Transverse colon (tissue), 4 donors: Measurements from ENCODE around the gene GBE1. TPM values are rescaled to one million over a fixed set of nuclear protein-coding genes. Genes with fewer than 3 reads are reported as not detected.

Experiments used
- DNase-seq: peaks from one replicate; pipeline ENCODE4 v3.0.0-alpha.2; 2019
- H3K27ac ChIP-seq, 4 donors: fragments of 200-600 bp; sonication (generic); 2 replicates each; pipeline ENCODE4 v1.5.1; 2016 to 2018; ENCODE audit warnings: inconsistent platforms in 4 of 4
- H3K27me3 ChIP-seq: fragments of 200-600 bp; sonication (generic); 2 replicates; pipeline ENCODE4 v1.5.1; 2017; ENCODE audit warnings: inconsistent platforms
- H3K36me3 ChIP-seq, 4 donors: fragments of 200-600 bp; sonication (generic); 2 replicates each; pipeline ENCODE4 v1.5.1; 2017 to 2019; ENCODE audit warnings: inconsistent platforms in 4 of 4
- H3K4me1 ChIP-seq, 4 donors: fragments of 200-600 bp; sonication (generic); 2 replicates each; pipeline ENCODE4 v1.5.1; 2017 to 2020; ENCODE audit warnings: inconsistent platforms in 4 of 4
- H3K4me3 ChIP-seq, 4 donors: fragments of 200-600 bp; sonication (generic); 1 replicate in 1 of 4; 2 replicates in 3 of 4; pipeline versions ENCODE4 v1.5.1 to v1.6.1; 2017 to 2019; ENCODE audit warnings: inconsistent platforms in 4 of 4
- H3K9me3 ChIP-seq, 2 donors: fragments of 200-600 bp; sonication (generic); 2 replicates each; pipeline ENCODE4 v1.5.1; 2017 to 2019; ENCODE audit warnings: inconsistent platforms in 2 of 2
- EP300 ChIP-seq: sonication (generic); formaldehyde crosslinking; IDR thresholded peaks from one replicate; pipeline ENCODE4 v1.6.1; 2017; ENCODE audit warnings: antibody characterized with exemption, low read depth
- POLR2A ChIP-seq: fragments of 450-650 bp; IDR thresholded peaks from one replicate; pipeline ENCODE4 v1.6.1; 2016; ENCODE audit warnings: antibody characterized with exemption, mild to moderate bottlenecking, moderate library complexity
- POLR2AphosphoS5 ChIP-seq, 3 donors: sonication (generic); formaldehyde crosslinking; IDR thresholded peaks; one replicate each; pipeline ENCODE4 v1.6.1; 2016; ENCODE audit warnings: antibody characterized with exemption in 3 of 3
- WGBS, 2 donors: methylation state at CpG; one replicate each; pipeline ENCODE4 v1.1.5; 2018; ENCODE audit warnings: low coverage in 1 of 2; 5-methylcytosine and 5-hydroxymethylcytosine counted together
- in situ Hi-C, 4 donors: fragments of 200-750 bp; cut with MboI; loops; one replicate each; pipeline versions ENCODE4 v1.15.0 to v1.15.1; 2017; ENCODE audit warnings: low sequenced_read_pairs in 3 of 4, low pct_ligation_motif_present in 1 of 4, low pct_unique_long_range_greater_than_20kb in 1 of 4
- intact Hi-C: fragments of 100-400 bp; cut with DNase I; formaldehyde crosslinking; loops from one replicate; pipeline ENCODE4 v1.15.1; 2023; ENCODE audit warnings: low total_unique reads
- total RNA-seq, 4 donors: library from RNA; depleted of rRNA; stranded (reverse); fragments of >200 nt; gene quantifications; one replicate each; pipeline ENCODE4 v1.1.0, GENCODE V29; 2016
- TF ChIP-seq, protein P1 (sequence below), 5 experiments: fragments of 200-600 bp in 3 of 5; fragments of 450-650 bp in 2 of 5; sonication (generic) in 3 of 5; IDR thresholded peaks; 1 replicate in 2 of 5; 2 replicates in 3 of 5; pipeline ENCODE4 v1.5.1; 2016 to 2017; ENCODE audit warnings: antibody characterized with exemption in 5 of 5, inconsistent platforms in 3 of 5, mild to moderate bottlenecking in 2 of 5, moderate library complexity in 1 of 5

Gene GBE1
- total RNA-seq, 4 donors from 2014 or later = 3.0 to 24.3 (median 16.7) TPM

DNA sequence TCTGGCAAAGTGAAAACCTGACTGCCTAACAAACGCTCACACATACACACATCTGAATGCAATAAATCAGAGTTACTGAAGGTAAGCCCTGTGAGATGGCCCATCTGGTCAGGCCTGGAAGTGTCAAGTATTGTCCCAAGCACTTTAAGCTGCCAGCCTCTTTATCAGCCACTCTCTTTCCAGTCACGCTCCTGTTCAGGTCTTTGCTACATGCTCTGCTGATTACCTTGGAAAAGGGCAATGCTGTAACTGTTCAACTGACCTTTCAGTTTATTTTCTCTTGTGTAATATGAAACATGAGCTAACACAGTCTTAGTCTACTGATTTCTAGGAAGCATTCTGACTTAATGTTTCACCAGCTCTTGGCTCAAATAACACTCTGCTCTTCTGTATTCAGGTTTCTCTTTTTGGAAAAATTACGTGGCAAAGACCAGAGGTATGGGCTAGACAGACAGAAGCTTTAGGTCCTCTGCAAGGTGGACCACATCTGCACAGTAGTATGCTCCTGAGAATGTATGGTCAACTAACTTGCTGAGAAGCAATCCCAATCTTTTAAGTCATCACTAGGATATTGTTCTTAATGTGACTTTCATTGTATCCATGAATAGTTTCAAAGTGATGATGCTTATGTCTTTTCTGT lies 44.5 kb downstream of the GBE1 start:
- Histone ChIP-seq H3K4me1 (peaks cover 0 to 7% (median 0%) of the 10 kb centered on the region in 4 donors), H3K27me3 (no peaks in the 10 kb centered on the region), H3K4me3 (no peak overlapping the region), H3K27ac (no peak overlapping the region), H3K36me3 (no peaks in the 10 kb centered on the region), H3K9me3 (no peaks in the 10 kb centered on the region)
- DNase-seq = no peak
- intact Hi-C loops = no loop called here
- in situ Hi-C loops = no loop called here
- WGBS, 2 donors = 67 to 72% methylated on average over 2 to 3 of the region's 3 CpGs
- no peak for TF ChIP-seq POLR2AphosphoS5 (IDR thresholded peaks at IDR 0.05)
- no peak for TF ChIP-seq EP300
- TF ChIP-seq POLR2A = no peak
- TF ChIP-seq, protein P1, sequence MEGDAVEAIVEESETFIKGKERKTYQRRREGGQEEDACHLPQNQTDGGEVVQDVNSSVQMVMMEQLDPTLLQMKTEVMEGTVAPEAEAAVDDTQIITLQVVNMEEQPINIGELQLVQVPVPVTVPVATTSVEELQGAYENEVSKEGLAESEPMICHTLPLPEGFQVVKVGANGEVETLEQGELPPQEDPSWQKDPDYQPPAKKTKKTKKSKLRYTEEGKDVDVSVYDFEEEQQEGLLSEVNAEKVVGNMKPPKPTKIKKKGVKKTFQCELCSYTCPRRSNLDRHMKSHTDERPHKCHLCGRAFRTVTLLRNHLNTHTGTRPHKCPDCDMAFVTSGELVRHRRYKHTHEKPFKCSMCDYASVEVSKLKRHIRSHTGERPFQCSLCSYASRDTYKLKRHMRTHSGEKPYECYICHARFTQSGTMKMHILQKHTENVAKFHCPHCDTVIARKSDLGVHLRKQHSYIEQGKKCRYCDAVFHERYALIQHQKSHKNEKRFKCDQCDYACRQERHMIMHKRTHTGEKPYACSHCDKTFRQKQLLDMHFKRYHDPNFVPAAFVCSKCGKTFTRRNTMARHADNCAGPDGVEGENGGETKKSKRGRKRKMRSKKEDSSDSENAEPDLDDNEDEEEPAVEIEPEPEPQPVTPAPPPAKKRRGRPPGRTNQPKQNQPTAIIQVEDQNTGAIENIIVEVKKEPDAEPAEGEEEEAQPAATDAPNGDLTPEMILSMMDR (IDR thresholded peaks at IDR 0.05) = no peak

DNA sequence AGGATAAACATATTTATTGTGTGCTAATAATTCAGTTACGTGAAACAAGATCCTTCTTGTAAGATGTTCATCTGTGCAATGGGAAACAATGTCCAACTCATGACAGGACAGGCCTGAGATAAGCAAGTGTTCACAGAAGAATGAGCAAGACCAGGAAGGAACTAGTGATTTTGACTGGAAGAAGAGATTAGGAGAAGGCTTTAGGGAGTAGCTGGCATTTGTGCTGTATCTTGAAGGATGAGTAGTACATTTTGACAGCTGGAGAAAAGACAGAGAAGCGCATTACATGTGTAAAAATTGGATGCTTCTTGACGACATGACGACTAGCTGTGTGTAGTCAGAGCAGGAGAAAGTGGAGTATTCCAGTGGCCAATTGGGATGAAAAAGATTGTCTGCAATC lies 48.4 kb downstream of the GBE1 start:
- no peak for DNase-seq
- H3K36me3 ChIP-seq = no peaks in the 10 kb centered on the region
- no peak overlapping the region for H3K27ac ChIP-seq
- H3K4me1 ChIP-seq = peaks cover 0 to 7% (median 0%) of the 10 kb centered on the region in 4 donors
- H3K27me3 ChIP-seq = no peaks in the 10 kb centered on the region
- in situ Hi-C loops = no loop called here
- 96 to 98% methylated on average over 4 of the region's 4 CpGs for WGBS, 2 donors
- H3K4me3 ChIP-seq = no peak overlapping the region
- intact Hi-C loops = no loop called here
- H3K9me3 ChIP-seq = no peaks in the 10 kb centered on the region
- TF ChIP-seq, protein P1 (IDR thresholded peaks at IDR 0.05) = no peak
- TF ChIP-seq EP300 (no peak), POLR2A (no peak), POLR2AphosphoS5 (IDR thresholded peaks at IDR 0.05) (no peak)

DNA sequence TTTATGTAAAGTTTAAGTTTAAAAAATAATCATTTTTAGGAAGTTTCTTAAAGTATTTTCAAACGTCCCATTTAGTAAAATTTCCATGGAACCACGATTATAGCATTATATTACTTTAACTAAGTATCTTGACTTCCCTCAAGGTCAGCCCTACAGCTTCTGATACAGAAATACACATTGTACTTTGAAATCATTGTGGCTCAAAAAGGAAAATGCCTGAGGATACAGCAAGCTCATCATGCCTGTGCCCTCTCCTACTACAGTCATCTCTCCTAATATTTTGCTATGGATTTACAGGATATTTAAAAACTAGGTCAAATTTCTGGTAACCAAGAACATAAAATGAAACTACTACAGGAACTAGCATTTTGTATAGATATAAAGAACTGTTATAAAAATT lies 51.8 kb downstream of the GBE1 start:
- Histone ChIP-seq H3K36me3 (no peaks in the 10 kb centered on the region), H3K4me3 (no peak overlapping the region), H3K27me3 (no peaks in the 10 kb centered on the region), H3K9me3 (no peaks in the 10 kb centered on the region), H3K4me1 (no peaks in the 10 kb centered on the region), H3K27ac (no peak overlapping the region)
- in situ Hi-C loops (no loop called here), intact Hi-C loops (no loop called here)
- no peak for DNase-seq
- 67 to 81% methylated on average over 2 of the region's 2 CpGs for WGBS, 2 donors
- TF ChIP-seq EP300 (no peak), POLR2A (no peak), POLR2AphosphoS5 (IDR thresholded peaks at IDR 0.05) (no peak)
- TF ChIP-seq, protein P1 (IDR thresholded peaks at IDR 0.05) = no peak

DNA sequence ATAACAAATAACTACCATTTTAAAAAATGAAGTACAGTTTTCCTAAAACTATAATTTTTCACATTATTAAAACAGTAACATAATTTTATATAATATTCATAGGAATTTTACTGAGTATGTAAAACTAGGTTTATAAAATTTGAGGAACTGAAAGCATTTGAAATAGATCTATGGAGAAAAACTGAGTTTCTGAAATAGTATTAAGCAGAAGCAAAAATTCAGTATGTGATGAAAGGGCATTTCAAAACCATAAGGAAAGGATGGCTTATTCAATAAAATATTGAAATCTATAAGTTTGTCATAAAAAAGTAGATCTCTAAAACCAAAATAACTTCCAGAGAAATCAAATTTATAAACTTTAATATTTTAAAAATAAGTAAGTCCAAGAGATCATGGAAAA lies 53.4 kb downstream of the GBE1 start:
- no peaks in the 10 kb centered on the region for H3K4me1 ChIP-seq
- no peaks in the 10 kb centered on the region for H3K36me3 ChIP-seq
- H3K4me3 ChIP-seq = no peak overlapping the region
- no peak overlapping the region for H3K27ac ChIP-seq
- H3K27me3 ChIP-seq = no peaks in the 10 kb centered on the region
- no peak for TF ChIP-seq EP300
- TF ChIP-seq POLR2AphosphoS5 (IDR thresholded peaks at IDR 0.05) = no peak
- TF ChIP-seq POLR2A = no peak
- TF ChIP-seq, protein P1 (IDR thresholded peaks at IDR 0.05) = no peak
- intact Hi-C loops (no loop called here), in situ Hi-C loops (no loop called here)
- no peaks in the 10 kb centered on the region for H3K9me3 ChIP-seq
- DNase-seq = no peak
